Adrenal gland (tissue), 5 donors: ENCODE results near the gene SMG6.

ENCODE experiments used
- POLR2A ChIP-seq, 2 donors: fragments of 450-650 bp; IDR thresholded peaks; one replicate each; pipeline ENCODE4 v1.6.1; 2017; ENCODE audit warnings: antibody characterized with exemption in 2 of 2, mild to moderate bottlenecking in 2 of 2, moderate library complexity in 1 of 2
- TF ChIP-seq, protein P1 (sequence below), 6 experiments: fragments of 450-650 bp in 4 of 6; fragments of 200-600 bp in 2 of 6; sonication (generic) in 1 of 6; IDR thresholded peaks; 1 replicate in 5 of 6; 2 replicates in 1 of 6; pipeline versions ENCODE4 v1.5.1 to v1.8.0; 2016 to 2021; ENCODE audit warnings: antibody characterized with exemption in 6 of 6, mild to moderate bottlenecking in 2 of 6, moderate library complexity in 1 of 6
- donor health status: DM: no; HTN: no; CAD: no.

DNA sequence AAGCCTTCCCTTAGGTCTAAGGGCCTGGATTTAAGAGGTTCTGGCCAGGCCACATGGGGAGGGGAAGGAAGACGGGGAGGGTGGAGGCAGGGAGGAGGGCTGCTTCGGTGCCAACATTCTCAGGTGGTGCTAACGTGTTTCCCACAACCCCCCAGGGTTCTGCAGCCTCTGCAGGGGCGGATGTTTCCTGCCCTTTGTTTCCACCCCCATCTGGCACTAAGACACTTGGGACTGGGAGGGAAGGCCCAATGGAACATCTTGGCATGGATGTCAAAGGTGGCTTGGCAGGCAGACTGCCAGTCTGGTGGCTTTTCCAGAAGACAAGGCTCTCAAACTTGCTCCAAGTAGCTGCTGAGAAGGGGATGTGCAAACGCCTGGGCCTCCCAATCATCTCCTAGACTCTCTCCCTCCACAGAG, 236.0 kb downstream of the SMG6 start:
- TF ChIP-seq, protein P1, sequence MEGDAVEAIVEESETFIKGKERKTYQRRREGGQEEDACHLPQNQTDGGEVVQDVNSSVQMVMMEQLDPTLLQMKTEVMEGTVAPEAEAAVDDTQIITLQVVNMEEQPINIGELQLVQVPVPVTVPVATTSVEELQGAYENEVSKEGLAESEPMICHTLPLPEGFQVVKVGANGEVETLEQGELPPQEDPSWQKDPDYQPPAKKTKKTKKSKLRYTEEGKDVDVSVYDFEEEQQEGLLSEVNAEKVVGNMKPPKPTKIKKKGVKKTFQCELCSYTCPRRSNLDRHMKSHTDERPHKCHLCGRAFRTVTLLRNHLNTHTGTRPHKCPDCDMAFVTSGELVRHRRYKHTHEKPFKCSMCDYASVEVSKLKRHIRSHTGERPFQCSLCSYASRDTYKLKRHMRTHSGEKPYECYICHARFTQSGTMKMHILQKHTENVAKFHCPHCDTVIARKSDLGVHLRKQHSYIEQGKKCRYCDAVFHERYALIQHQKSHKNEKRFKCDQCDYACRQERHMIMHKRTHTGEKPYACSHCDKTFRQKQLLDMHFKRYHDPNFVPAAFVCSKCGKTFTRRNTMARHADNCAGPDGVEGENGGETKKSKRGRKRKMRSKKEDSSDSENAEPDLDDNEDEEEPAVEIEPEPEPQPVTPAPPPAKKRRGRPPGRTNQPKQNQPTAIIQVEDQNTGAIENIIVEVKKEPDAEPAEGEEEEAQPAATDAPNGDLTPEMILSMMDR (IDR thresholded peaks at IDR 0.05) = no peak
- no peak for TF ChIP-seq POLR2A (IDR thresholded peaks at IDR 0.05)
